Small intestine (tissue), 7 donors: ENCODE data around the gene TGIF2. TPM values are rescaled to one million over a fixed set of nuclear protein-coding genes. Genes with fewer than 3 reads are reported as not detected.

Source experiments
- DNase-seq, 2 donors: peaks; one replicate each; pipeline versions ENCODE4 v3.0.0 to v3.0.0-alpha.2; 2013
- FAIRE-seq: peaks from 2 replicates; lab custom pipeline; 2012; peaks lifted over from hg19 to GRCh38; lab: Jason Lieb, UNC
- H3K27ac ChIP-seq, 3 donors: one replicate each; pipeline ENCODE4 v1.5.1; 2013; ENCODE audit warnings: low read length in 2 of 3, mild to moderate bottlenecking in 2 of 3, control low read depth in 1 of 3, inconsistent platforms in 1 of 3, low read depth in 1 of 3, moderate library complexity in 1 of 3
- H3K27me3 ChIP-seq, 3 donors: one replicate each; pipeline ENCODE4 v1.6.1; 2013; ENCODE audit warnings: low read length in 3 of 3, inconsistent platforms in 1 of 3; ENCODE audit not compliant: control insufficient read depth in 3 of 3, insufficient read depth in 3 of 3
- H3K36me3 ChIP-seq, 3 donors: one replicate each; pipeline ENCODE4 v1.6.1; 2013; ENCODE audit warnings: low read length in 3 of 3, inconsistent platforms in 1 of 3, low read depth in 1 of 3, mild to moderate bottlenecking in 1 of 3, moderate library complexity in 1 of 3; ENCODE audit not compliant: control insufficient read depth in 3 of 3, insufficient read depth in 2 of 3
- H3K4me1 ChIP-seq, 3 donors: one replicate each; pipeline ENCODE4 v1.6.1; 2013; ENCODE audit warnings: low read length in 2 of 3, inconsistent platforms in 1 of 3, low read depth in 1 of 3, mild to moderate bottlenecking in 1 of 3, moderate library complexity in 1 of 3; ENCODE audit not compliant: control insufficient read depth in 3 of 3, insufficient read depth in 2 of 3
- H3K4me3 ChIP-seq, 3 donors: one replicate each; pipeline ENCODE4 v1.5.1; 2013; ENCODE audit warnings: low read length in 3 of 3, control low read depth in 1 of 3, inconsistent platforms in 1 of 3, low read depth in 1 of 3, mild to moderate bottlenecking in 1 of 3, moderate library complexity in 1 of 3
- H3K9me3 ChIP-seq, 2 donors: one replicate each; pipeline ENCODE4 v1.6.1; 2013; ENCODE audit warnings: low read depth in 1 of 2, low read length in 1 of 2; ENCODE audit not compliant: control insufficient read depth in 2 of 2, insufficient read depth in 1 of 2
- WGBS, 3 donors: extraction: QIAGEN DNeasy Blood & Tissue Kit; methylation state at CpG; one replicate each; pipeline ENCODE4 v1.1.7; 2013; 5-methylcytosine and 5-hydroxymethylcytosine counted together
- polyA plus RNA-seq, 4 donors: library from polyadenylated mRNA; stranded (reverse) in 3 of 4; unstranded in 1 of 4; fragments of 200-250 nt in 3 of 4; fragments of 120-200 nt in 1 of 4; gene quantifications; one replicate each; pipeline versions ENCODE4 v1.2.1 to v1.2.3, GENCODE V29; 2013
- donor health status: healthy with polysubstance abuse.
- donor health status: control.
- donor health status: control.
- donor health status: Bipolar disorder and iron deficiency.
- donor health status: healthy.

The TGIF2 gene
- polyA plus RNA-seq, 4 donors = 0.45 to 46.9 (median 5.5) TPM

DNA sequence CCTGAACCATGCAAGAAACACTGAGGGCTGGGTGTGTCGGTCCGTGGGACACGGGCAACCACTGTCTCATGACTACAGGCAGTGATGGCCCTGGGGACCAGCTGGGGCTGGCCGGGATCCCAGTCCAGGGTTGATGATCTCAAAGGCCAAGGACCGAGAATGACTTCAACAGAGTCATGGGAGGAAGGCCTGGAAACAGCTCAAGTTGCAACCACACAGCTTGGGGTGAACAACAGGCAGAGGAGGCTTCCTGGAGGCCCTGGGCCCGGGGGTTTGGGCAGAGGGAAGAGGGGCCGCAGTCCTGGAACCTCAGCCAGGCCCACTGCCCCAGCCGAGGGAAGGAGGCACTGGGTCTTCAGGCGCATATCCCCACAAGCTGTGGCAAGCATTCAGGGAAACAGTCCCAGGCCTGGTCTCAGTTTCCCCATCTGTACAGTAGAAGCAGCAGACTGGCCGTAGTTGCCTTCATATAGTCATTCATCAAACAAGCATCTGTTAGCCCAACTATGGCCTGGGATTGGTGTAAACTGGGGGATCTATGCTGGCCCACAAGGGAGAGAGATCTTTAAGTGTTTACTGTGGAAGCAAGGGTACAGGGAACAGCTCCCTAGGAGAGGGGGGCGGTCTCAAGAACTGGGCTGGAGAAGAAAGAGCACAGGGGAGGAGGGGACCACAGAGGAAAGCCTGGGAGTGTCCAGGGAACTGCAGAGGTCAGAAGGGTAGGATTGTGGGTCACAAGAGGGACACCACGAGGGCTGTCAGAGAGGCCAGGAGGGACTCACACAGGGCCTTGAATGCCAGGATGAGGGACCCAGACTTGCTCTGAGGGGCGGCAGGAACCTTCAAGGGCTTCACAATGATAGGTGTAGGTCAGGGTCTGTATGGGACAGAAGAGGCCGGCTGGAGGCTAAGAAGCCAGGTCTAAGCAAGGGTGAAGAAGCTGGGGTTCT, 29.9 kb upstream of the TGIF2 start:
- Histone ChIP-seq H3K27ac (peak overlapping the region in 2 of 3 donors; percentile 22 to 98), H3K27me3 (peaks cover 0 to 4% (median 0%) of the 10 kb centered on the region in 3 donors), H3K36me3 (peaks cover 0 to 57% (median 0%) of the 10 kb centered on the region in 3 donors), H3K4me1 (peaks cover 0 to 33% (median 3%) of the 10 kb centered on the region in 3 donors), H3K9me3 (no peaks in the 10 kb centered on the region), H3K4me3 (peak overlapping the region in 1 of 3 donors; percentile 83)
- WGBS, 3 donors = 56 to 67% (median 58%) methylated on average over 14 of the region's 14 CpGs
- DNase-seq = peak; percentile 78 to 87
- no peak for FAIRE-seq

DNA sequence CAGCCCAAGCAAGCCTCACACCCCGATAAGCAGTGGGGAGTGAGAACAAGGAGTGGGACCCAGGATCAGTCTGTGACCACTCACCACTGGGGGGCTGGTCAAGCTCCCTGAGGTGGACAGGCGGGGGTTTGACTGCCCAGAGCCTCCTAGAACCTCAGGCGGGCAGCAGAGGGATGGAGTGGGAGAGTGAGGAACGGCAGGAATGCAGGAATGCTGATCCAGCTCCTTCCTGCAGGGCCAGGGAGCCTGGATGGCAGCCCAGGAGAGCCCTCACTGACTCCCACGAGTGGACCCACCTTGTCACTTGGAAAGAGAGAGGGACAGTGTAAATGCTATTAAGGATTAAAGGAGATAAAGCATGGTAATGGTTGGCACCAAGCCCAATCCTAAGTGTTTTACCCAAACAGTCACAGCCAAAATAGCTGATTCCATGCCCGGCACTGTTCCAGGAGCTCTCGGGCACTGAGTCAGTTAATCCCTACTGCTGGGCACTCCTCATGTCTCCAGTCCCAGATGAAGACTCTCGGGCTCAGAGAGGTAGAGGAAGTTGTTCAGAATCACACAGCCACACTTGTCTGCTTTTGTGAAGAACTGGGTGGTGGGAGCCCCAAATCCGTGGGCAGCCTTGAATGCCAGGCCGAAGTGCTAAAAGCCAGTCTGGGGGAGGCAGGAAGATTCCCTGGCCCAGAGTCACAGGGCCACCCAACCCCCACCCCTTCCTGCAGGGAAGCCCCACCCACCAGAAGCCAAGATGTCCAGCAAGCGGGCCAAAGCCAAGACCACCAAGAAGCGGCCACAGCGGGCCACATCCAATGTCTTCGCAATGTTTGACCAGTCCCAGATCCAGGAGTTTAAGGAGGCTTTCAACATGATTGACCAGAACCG, 29.0 kb upstream of the TGIF2 start:
- Histone ChIP-seq H3K36me3 (peaks cover 0 to 65% (median 0%) of the 10 kb centered on the region in 3 donors), H3K9me3 (no peaks in the 10 kb centered on the region), H3K27ac (peak overlapping the region in 2 of 3 donors; percentile 13 to 98), H3K4me1 (peaks cover 0 to 33% (median 3%) of the 10 kb centered on the region in 3 donors), H3K4me3 (peak overlapping the region in 1 of 3 donors; percentile 83), H3K27me3 (peaks cover 0 to 4% (median 0%) of the 10 kb centered on the region in 3 donors)
- 74 to 85% (median 81%) methylated on average over 15 of the region's 15 CpGs for WGBS, 3 donors
- FAIRE-seq = no peak
- DNase-seq = no peak

DNA sequence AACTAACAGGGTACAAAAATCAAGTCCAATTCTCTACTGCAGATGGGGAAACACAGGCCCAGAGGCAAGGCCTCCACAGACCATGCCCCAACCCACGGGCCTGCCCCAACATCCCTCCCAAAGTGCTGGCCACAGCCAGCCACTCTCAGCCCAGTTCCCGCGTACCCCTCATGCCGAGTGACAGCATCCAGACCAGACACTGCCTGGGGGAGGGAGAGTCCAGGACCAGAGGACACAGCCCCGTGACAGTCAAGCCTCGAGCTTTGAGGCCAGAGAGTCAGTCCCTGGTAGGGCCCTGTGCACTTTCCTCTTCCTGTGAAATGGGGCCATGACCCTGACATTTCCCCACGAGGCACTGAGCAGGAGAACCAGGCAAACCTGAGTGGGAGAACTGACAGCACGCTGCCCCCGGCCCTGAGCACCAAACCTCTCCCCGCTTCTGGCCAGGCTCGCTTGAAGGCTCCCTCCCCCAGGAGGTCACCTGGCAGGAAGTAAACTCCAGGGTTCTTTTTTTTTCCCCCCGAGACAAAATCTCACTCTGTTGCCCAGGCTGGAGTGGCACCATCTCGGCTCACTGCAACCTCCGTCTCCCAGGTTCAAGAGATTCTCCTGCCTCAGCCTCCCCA, 27.2 kb upstream of the TGIF2 start:
- Histone ChIP-seq H3K27ac (no peak overlapping the region), H3K9me3 (no peaks in the 10 kb centered on the region), H3K27me3 (no peaks in the 10 kb centered on the region), H3K4me3 (no peak overlapping the region), H3K36me3 (peaks cover 0 to 73% (median 0%) of the 10 kb centered on the region in 3 donors), H3K4me1 (peaks cover 0 to 24% (median 3%) of the 10 kb centered on the region in 3 donors)
- WGBS, 3 donors = 77 to 84% (median 82%) methylated on average over 14 of the region's 14 CpGs
- FAIRE-seq = no peak
- DNase-seq = no peak

DNA sequence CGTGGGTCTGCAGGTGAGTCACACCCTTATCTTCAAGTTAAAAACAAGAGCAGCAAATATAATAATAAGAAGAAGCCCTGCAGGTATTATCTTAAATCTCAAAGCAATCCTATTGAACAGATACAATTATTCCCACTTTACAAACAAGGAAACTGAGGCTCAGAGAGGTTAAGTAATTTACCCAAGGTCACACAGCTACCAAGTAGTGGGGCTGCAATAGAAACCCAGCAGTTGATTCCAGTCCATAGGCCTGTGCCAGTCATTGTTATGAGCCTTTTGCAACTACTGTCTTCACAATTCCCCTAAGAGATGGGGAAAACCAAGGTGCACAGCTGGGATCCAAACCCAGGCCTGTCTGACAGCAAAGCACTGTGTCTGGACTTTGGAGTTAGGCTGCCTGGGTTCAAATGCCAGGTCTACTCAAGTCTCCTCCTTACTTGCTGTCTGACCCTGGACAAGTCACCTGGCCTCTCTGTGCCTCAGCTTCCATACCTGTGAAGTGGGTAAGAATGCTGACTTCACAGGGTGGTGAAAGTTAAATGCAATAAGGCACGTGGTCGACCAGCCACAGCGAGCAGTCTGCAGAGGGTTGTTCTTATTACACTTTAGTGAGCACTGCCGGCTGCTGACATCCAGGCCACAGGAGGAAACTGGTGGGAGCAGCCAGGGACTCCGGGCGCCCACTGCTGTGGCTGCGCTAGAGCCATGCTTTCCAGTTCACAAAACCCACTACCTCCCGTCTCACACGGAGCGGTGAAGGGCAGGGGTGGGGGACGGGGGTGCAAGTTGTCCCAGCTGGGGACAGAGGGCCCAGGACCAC, 26.0 kb upstream of the TGIF2 start:
- no peak for FAIRE-seq

DNA sequence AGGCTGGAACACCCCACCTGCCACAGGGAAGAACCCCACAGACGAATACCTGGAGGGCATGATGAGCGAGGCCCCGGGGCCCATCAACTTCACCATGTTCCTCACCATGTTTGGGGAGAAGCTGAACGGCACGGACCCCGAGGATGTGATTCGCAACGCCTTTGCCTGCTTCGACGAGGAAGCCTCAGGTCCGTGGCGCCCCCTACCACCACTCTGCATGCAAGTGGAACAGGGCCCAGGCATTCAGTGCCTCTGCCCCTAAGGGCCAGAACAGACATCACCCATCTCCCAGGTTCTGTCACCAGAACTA, 25.4 kb upstream of the TGIF2 start:
- no peak overlapping the region for H3K27ac ChIP-seq
- peaks cover 0 to 65% (median 0%) of the 10 kb centered on the region in 3 donors for H3K36me3 ChIP-seq
- 72 to 87% (median 83%) methylated on average over 10 to 12 of the region's 12 CpGs for WGBS, 3 donors
- H3K9me3 ChIP-seq = no peaks in the 10 kb centered on the region
- H3K4me1 ChIP-seq = peaks cover 0 to 15% (median 0%) of the 10 kb centered on the region in 3 donors
- H3K4me3 ChIP-seq = no peak overlapping the region
- no peak for FAIRE-seq
- no peak for DNase-seq
- no peaks in the 10 kb centered on the region for H3K27me3 ChIP-seq

More for the DNA sequence above, 26.0 kb upstream of the TGIF2 start:
- no peak overlapping the region for H3K4me3 ChIP-seq
- no peak overlapping the region for H3K27ac ChIP-seq
- H3K9me3 ChIP-seq = no peaks in the 10 kb centered on the region
- peaks cover 0 to 71% (median 0%) of the 10 kb centered on the region in 3 donors for H3K36me3 ChIP-seq
- H3K27me3 ChIP-seq = no peaks in the 10 kb centered on the region
- DNase-seq = no peak
- 80 to 89% (median 82%) methylated on average over 12 of the region's 12 CpGs for WGBS, 3 donors
- H3K4me1 ChIP-seq = peaks cover 0 to 20% (median 3%) of the 10 kb centered on the region in 3 donors

DNA sequence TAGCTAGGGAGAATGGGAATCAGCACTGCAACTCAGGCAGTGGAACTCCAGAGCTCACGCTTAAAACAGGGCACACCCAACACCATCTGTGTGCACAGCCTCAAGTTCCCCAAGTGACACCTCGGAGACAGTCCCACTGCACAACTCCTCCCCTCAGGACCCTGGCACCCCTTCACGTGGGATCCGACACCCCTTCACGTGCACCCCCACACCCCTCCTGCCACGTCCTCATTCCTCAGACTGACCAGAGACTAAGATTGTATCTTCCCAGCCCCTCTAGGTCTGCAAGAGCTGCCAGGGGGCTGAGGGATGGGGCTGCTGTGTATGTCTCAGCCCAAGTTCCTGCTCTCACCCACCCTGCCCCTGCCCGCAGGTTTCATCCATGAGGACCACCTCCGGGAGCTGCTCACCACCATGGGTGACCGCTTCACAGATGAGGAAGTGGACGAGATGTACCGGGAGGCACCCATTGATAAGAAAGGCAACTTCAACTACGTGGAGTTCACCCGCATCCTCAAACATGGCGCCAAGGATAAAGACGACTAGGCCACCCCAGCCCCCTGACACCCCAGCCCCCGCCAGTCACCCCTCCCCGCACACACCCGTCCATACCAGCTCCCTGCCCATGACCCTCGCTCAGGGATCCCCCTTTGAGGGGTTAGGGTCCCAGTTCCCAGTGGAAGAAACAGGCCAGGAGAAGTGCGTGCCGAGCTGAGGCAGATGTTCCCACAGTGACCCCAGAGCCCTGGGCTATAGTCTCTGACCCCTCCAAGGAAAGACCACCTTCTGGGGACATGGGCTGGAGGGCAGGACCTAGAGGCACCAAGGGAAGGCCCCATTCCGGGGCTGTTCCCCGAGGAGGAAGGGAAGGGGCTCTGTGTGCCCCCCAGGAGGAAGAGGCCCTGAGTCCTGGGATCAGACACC, 24.4 kb upstream of the TGIF2 start:
- 84 to 89% (median 86%) methylated on average over 23 of the region's 23 CpGs for WGBS, 3 donors
- Histone ChIP-seq H3K4me3 (no peak overlapping the region), H3K36me3 (peaks cover 0 to 55% (median 0%) of the 10 kb centered on the region in 3 donors), H3K9me3 (no peaks in the 10 kb centered on the region), H3K27ac (no peak overlapping the region), H3K4me1 (peaks cover 0 to 5% (median 0%) of the 10 kb centered on the region in 3 donors), H3K27me3 (no peaks in the 10 kb centered on the region)
- FAIRE-seq (no peak), DNase-seq (no peak)

DNA sequence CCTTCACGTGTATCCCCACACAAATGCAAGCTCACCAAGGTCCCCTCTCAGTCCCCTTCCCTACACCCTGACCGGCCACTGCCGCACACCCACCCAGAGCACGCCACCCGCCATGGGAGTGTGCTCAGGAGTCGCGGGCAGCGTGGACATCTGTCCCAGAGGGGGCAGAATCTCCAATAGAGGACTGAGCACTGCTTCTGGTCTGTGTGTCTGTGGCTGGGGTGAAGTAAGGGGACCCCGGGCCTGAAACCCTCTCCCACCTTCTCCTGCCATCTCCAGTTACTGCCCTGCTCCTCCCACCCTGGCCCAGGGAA, 23.8 kb upstream of the TGIF2 start:
- 91 to 93% (median 92%) methylated on average over 9 of the region's 9 CpGs for WGBS, 3 donors

More for the DNA sequence above, 23.8 kb upstream of the TGIF2 start:
- DNase-seq (no peak), FAIRE-seq (no peak)
- Histone ChIP-seq H3K4me3 (no peak overlapping the region), H3K4me1 (no peaks in the 10 kb centered on the region), H3K9me3 (no peaks in the 10 kb centered on the region), H3K27ac (no peak overlapping the region), H3K27me3 (no peaks in the 10 kb centered on the region), H3K36me3 (peaks cover 0 to 49% (median 0%) of the 10 kb centered on the region in 3 donors)
